ENCODE results near the gene CNGB1.
"Not testable (repeated sequence)": the region's sequence is repeated elsewhere in the genome, so short reads cannot be mapped to it uniquely, and the experiment has no call there.

The CNGB1 gene

DNA sequence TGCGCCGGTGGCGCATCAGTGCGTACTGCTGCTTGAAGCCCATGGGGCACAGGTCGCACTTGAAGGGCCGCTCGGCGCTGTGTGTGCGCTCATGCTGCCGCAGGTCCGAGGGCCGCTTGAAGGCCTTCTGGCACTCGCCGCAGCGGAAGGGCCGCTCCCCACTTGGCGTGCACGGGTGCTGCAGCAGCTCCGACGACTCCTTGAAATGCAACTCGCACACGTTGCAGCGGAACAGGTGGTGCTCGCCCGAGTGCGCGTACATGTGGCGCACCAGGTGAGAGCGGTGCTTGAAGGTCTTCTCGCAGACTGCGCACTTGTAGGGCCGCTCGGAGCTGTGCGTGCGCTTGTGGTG, 26.2 kb upstream of the CNGB1 start:
- no peak for DNase-seq (ENCODE audit: low read depth)

DNA sequence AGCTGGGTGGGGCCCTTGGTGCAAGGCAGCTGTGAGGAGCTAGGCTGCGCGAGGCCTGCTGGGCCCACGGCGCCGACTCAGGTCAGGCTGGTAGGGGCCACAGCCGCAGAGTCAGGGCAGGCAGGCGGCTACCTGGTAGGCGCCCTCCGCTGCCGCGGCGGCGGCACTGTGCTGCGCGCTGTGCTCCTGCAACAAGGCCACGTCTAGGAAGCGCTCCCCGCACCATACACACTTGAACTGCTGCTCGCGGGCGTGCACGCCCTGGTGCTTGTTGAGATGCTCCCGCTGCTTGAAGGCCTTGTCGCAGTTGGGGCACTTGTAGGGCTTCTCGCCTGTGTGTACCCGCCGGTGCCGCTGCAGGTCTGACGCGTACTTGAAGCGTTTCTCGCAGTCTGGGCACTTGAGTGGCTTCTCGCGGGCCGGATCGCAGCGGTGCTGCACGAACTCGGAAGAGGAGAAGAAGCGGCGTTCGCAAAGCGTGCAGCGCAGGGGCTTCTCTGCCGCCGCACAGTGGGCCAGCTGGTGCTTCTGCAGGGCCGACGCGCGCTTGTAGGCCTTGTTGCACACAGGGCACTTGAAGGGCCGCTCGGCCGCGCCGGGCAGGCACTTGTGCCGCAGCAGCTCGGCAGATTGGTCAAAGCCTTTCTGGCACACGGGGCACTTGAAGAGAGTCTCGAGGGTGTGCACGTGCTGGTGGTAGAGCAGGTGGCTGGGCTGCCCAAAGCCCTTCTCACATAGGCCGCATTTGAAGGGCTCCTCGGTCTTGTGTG, 25.7 kb upstream of the CNGB1 start:
- DNase-seq (ENCODE audit: low read depth) = no peak

DNA sequence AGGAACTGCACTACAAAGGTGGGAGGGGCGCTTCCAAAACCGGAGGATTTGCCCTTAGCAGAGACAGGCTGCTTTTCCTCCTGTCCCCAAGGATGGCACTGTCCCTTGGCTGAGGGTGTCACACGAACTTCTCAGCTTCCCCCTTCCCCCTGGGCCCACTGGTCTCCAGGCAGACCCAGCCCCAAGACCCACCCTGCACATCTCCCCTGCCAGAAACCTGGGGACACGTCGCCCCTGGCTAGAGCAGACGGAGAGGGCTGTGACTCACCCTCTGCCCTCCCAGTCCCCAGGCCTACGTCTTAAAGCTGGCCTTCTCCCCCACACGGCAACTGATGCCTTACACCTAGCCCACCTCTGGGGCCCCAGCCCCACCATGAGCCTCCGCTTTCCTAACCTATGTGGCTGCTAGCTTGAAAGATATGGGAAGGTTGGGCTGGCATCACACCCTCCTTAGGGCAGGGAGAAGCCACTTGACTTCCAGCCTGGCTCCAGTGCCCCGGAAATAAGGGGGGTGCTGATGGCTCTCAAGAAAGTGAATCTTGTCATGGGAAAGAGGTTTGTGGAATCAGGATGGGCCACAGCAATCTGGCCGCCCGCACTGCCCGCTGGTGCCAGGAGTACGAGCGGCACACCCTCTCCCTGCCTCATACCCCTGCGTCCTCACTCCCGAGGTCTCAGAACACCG, 24.9 kb upstream of the CNGB1 start:
- DNase-seq (ENCODE audit: low read depth) = no peak

DNA sequence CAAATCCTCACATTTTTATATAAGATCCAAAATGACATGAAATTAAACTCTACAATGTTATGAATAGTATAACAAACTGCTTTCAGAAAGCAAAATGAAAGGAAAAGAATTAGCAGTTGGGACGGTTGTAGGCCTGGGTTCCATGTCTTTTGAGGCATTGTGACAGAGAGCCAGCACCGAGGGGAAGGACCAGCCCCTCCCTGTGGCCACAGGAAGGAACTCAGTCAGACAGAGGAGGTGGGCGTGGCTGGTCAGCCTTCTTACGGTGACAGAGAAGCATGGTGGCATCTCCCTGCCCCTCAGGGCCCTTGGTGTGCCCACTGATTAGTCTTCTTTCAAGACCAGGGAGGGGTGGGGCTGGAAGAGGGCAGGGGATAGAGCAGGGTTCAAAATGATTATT, 23.9 kb upstream of the CNGB1 start:
- DNase-seq (ENCODE audit: low read depth) = peak; percentile 45

DNA sequence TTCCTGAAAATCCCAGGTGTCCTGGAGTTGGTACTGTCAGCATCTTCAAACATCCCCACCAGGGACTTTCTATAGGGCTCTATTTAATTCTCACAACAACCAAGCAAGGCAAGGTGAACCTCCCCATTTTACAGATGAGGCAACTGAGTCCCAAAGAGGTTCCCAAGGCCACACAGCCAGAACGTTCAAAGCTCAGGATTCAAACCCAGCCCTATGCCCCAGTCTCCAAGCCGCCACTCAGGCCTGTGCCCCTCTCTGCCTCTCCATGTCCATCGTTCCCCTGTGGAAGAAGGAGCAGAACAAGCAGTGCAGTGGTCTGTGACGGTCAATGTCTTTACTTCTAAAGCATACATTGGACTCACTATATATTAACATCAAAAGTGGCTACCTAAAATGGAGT, 23.4 kb upstream of the CNGB1 start:
- no peak for DNase-seq (ENCODE audit: low read depth)

DNA sequence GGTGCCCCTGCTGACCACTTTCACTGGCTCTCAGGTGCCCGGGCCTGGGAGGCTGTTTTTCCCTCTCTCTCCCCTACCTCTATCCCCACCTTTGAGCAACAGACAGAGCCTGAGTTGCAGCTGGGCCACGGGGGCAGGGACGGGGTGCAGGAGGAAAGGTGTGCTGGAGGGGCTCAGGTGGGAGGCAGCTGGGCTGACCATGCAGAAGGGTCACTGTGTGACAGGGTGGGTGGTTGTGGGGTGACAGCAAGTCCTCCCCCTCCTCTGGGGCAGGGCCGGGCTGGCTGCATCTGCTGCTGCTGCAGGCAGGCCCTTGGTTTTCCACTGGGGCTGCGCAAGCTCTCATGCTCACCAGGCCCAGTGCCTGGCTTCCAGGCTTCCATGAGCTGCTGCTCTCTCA, 23.0 kb upstream of the CNGB1 start:
- no peak for DNase-seq (ENCODE audit: low read depth)

DNA sequence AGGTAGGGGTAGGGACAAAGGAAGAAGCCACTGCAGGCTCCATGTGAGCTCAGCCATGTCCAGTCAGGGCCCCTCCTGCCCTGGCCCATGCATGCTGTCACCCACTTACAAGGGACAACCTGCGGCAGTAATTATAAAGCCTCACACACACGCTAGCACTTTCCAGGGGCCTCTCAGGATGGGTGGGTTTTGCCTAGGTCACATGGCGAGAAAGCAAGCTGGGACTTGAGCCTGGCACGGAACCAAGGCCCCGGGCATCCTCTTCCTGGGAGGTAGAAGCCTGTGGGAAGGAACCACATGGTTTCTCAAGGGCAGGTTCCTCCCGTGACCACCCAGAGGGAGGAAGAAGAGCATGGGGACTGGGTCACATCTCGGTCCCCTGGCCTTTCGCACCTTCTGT, 22.5 kb upstream of the CNGB1 start:
- DNase-seq (ENCODE audit: low read depth) = no peak

DNA sequence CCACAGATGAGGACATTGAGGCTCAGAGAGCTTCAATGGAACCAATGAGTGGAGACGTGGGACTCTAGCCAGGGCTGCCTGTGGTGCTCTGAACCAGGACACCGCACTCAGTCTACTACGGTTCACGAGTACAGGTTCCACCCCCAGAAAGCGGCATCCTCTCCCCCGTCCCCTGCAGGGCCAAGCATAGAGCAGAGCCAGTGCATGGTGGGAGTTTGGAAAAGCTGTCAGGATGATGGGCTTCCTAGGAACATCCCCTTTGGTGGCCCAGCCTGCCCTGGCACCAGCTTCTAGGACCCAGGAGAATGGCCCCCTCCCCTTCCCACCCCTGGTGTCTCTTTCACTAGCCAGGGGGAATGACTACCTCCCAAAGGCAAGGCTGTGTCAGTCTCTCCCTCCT, 21.2 kb upstream of the CNGB1 start:
- DNase-seq (ENCODE audit: low read depth) = no peak

DNA sequence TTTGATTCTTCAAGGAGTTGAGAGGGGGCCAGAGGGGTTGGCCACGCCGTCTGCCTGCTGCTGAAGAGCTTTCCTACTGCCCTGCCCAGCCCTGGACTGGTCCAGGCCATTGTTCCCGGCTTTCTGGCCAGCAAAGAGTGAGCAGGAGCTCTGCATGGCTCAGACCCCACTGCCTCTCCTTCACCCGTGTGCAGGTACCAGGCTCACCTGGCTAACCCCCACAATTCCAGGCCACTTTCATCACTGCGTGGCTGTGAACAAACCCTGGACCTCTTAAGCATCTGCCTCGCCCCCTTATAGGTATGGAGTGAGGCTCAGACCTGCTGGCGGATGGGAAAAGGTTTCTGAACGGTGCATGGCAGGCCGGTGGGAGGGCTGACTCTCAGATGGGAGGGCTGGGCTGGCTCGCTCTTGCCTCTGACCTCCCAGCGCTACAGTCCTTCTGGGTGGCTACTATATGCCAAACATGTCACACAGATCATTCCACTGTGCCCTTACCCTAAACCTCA, 20.7 kb upstream of the CNGB1 start:
- DNase-seq (ENCODE audit: low read depth) = no peak

DNA sequence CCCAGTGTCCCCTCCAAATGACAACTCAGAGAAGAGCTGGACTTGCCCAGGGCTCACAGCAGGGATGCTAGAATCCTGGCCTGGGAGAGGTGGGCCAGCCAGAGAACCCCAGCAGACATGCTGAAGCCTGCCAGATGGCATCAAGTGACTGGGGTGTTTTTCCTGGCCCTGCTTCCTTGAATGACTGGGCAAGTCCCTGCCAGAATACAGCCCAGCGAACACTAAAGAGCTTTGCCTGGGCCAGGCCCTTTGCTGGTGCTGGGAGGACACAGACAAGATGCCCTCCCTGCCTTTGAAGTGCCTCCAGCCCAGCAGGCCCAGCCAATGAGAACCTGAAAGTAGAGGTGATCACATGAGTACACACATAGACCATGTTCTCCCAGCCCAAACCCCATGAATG, 18.0 kb upstream of the CNGB1 start:
- no peak for DNase-seq (ENCODE audit: low read depth)

DNA sequence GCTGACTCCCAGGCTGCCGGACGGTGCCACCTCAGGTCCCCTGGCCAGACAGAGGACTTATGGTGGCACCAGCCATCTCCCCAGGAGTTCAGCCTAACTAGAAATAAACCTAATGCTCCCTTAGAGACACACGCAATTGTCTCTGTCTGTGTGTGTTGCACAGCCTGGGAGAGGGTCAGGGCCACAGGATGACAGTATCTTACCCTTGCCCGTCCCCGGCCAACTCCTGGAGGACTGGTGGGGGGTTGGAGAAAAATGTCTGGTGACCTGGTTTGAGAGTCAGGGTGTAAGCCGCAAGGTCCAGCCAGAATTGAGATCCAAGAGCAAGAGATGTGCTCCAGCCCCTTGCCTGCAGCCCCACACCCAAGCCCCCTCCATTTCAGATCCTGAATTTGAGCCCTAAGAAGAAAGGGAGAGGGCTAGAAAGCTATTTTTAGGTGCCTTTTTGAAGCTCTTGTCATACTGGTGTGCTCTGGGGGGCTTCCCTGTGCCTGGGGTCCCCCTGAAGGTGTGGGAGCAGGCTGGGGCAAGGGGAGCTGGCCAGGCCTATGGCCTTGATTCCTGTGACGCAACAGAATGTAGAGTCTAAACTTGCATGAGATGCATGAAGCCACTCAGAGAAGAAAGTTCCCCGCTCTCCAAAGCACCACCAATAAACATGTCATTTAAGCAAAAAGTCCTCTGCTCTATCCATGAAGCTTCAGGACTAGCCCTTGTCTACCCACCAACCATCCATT, 16.7 kb upstream of the CNGB1 start:
- DNase-seq (ENCODE audit: low read depth) = no peak

DNA sequence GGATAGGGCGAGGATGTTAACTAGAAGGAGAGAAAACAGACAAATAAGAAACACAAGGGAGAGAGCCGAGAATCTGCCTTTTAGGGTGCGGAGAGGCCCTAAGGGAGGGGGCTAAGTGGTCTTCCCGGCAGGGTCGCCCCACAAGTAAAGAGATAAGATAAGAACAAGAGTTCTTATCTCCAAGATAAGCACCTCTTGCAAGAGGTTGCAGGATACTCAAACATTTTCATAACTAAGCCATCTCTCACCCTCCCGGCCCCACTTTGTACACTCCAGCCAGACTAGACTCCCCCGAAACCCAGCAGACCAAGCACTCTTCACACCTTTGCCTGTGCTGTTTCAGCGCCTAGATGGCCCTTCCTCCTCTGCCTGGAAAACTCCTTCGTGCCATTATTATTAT, 15.3 kb upstream of the CNGB1 start:
- DNase-seq (ENCODE audit: low read depth) = no peak

DNA sequence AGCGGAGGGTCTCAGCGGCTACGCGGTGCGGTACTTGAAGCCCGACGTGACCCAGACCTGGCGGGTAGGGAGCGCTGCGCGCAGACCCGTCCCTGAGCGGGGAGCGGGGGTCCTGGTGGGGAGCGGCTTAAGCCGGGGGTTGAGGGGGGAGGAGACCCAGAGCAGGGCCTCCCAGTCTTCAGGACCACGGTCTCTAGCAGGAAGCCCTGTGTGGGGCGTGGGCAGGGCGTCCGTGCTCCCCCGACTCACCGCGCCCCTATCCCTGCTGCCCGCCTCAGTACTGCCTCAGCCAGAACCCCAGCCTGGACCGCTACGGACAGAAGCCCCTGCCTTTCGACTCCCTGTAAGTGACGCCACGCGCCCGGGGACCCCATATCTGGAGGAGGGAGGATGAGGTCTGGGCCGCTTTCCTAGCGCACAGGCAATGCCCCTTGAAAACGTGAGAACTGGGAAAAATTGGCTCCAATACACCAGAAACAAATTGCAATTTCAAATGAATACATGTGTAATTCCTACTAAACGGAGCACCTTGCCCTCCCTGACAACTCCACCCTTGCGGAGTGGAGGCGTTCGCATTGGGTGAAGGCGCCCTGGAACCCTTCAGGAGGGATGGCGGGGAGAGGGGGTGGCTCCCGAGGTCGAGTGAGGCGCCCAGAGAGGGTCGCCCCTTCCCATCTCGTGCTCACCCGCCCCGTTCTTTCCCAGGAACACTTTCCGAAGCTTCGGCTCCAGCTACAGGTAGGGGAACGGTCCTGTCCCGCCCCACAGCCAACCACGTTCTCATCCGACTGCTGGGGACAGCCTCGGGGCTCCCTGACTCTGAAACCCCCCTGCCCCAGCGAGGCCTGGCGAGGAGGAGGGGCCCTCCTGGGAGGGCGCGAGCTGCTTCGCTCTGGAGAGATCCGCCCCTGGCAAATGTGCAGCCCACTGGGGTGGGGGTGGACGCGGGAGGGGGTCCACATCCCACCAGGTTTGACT, 14.6 kb upstream of the CNGB1 start:
- no peak for DNase-seq (ENCODE audit: low read depth)

DNA sequence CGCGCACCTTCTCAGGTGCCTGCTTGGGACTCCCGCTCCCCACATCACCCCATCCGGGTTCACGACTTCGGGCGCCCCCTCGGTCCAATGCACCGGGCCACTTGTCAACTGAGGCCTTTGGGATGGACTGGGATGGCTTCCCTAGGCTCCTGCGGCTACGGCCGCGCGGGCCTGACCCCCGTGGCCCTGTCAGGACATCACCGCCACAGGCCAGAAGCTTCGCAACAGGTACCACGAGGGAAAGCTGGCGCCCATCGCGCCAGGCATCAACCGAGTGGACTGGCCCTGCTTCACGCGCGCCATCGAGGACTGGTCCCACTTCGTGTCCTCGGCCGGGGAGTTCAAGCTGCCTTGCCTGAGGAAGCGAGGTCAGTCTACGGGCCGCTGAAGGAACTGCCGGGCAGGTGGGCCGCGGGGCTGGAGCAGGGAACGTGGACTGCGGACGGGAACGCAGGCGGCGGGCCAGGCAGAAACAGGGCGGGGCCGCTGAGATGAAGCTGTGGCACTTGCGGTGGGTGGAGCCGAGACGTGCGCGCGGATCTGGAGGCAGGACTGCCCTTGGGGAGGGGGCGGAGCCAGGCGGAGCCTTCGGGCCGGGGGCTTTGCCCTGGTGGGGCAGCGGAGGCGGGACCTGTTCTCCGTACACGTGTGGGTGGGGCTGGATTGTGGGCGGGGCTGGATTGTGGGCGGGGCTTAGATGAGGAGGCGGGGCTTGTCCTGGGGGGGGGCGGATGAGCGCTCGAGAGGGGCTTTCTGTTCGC, 13.7 kb upstream of the CNGB1 start:
- DNase-seq (ENCODE audit: low read depth) = peak; percentile 87

DNA sequence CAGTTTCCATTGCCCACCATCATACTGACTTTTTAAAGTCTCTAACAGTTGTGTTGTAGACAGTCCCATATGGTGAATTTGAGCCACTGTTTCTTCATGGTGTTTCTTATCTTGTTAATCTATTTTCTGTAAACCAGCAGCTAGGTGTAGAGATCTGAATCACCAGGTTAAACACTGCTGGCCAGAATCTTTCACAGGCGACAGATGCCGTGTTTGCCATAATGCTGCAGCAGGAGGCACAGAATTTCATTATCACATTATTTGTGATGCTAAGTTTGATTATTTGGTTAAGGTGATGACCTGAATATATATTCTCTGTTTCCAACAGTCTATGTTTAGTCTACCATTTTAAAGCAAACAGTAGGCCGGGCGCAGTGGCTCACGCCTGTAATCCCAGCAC, 11.5 kb upstream of the CNGB1 start:
- DNase-seq (ENCODE audit: low read depth) = no peak

DNA sequence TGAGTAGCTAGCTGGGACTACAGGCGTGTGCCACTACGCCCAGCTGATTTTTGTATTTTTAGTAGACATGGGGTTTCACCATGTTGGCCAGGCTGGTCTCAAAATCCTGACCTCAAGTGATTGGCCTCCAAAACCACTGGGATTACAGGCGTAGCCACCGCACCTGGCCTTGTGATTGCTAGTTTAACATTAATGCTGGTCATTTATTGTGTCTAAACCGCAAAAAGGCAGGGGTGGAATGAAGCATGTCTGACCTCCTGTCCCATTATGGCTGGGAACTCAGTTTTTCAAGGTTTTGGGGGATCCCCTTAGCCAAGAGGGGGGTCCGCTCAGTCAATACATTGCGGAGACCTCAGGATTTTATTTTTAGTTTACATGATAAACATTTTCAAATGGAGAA, 10.7 kb upstream of the CNGB1 start:
- DNase-seq (ENCODE audit: low read depth) = no peak

DNA sequence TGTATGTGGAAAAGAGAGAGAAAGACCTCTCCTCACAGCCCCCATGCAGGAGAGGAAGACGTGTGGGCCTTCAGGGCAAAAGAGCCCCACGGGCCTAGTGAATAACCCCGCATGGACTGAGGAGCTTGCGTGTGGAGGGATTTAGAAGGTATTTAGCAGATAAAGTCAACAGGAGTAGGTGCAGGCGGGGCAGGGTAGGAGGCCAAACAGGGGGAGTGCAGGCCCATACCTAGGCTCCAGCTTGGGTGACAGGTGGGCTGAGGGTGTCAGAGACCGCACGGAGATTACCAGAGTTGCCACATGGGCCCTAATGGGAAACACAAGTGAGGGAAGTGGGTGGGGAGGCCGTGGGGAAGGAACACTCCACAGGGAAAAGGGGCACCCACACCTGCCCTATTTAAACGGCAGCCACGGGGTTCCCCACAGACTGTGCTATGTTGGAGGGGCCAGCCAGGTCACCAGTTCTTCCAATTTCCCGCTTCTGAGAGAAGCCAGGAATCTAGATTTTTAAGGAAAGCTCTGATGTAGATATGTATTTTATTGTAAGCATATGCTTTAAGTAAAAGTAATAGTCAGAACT, 8.2 kb upstream of the CNGB1 start:
- DNase-seq (ENCODE audit: low read depth) = no peak

DNA sequence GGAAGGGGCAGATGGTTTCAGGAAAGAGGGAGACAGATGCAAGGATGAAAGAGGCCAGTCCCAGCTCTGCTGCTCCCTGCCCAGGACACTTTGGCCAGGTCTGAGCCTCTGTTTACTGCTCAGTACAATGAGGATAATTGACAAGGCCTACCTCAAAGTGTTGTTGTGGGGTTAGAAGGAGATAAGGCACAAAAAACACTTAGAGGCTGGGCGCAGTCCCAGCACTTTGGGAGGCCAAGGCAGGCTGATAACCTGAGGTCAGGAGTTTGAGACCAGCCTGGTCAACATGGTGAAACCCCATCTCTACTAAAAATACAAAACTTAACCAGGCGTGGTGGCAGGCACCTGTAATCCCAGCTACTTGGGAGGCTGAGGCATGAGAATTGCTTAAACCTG, 7.1 kb upstream of the CNGB1 start:
- DNase-seq (ENCODE audit: low read depth) = not testable (repeated sequence)

DNA sequence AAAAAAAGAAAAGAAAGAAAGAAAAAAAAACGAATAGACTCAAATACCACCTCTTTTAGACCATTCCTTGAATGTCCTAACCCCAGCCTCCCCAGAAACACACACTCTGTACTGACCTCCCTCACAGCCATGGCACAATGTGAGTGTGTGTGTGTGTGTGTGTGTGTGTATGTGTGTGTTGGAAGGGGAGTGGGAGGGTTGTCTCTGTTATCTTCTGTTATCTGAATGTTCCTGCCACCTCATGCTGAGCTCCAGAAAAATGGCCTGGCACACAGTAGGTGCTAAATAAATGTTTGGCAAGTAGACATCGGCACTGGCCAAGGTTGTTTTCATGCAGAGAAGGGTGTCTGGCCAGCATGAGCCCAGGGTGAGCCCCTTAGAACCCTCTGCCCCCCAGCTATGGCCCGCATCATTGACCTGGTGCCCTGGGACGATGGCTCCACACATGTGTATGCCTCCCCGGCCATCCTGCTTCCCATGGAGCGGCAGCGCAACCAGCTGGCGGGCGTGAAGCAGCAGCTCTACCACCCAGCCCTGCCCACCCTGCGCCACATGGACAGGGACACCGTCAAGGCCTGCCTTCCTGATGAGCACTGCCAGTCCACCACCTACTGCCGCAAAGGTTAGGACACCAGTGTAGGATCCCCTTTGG, 6.6 kb upstream of the CNGB1 start:
- DNase-seq (ENCODE audit: low read depth) = no peak

DNA sequence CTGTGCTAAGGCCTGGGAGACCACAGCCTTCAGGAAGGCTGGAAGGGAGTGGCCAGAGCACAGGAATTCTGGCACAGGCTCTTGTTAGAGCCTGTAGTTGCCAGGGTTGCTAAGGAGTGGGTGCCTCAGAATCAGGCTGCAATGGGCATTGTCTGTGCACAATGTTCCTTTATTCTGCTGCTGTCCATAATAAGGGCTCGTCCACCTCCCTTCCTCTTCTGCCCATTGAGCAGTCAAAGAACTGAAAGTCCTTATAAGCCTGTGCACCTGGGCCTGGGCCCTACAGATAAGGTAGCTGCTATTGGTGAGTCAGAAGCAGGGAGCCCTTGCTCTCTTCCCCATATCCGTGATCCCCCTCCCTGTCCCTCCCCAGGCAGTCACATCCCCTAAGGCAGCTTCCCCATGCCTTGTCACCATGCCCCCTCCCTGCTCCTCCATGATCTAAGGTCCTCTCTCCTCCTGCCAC, 5.4 kb upstream of the CNGB1 start:
- DNase-seq (ENCODE audit: low read depth) = peak; percentile 45

Data from CMK (cell line).